HEK293 (cell line): ENCODE measurements around the gene ZNF552.
"Not testable (repeated sequence)": the region's sequence is repeated elsewhere in the genome, so short reads cannot be mapped to it uniquely, and the experiment has no call there.

Source experiments
- CTCF ChIA-PET: fragments of 350-600 bp; formaldehyde crosslinking; extraction: SDS; loops from one replicate; lab custom pipeline; 2021; ENCODE audit warnings: antibody characterized with exemption; lab: Yijun Ruan, JAX
- POLR2A ChIA-PET: fragments of 300-600 bp; formaldehyde crosslinking; extraction: SDS; loops from one replicate; lab custom pipeline; 2020; ENCODE audit warnings: antibody characterized with exemption, inconsistent platforms; lab: Yijun Ruan, JAX
- H3K27ac ChIP-seq: fragments of 200-500 bp; sonication (Bioruptor generic); 2 replicates; pipeline ENCODE4 v1.5.1; 2014; ENCODE audit warnings: low read depth, low read length, control low read depth, inconsistent platforms; ENCODE audit errors: extremely low read depth
- H3K36me3 ChIP-seq, 2 experiments: fragments of 200-500 bp in 1 of 2; sonication (Bioruptor generic) in 1 of 2; 1 replicate in 1 of 2; 2 replicates in 1 of 2; pipeline ENCODE4 v1.5.1; 2014 to 2017; ENCODE audit warnings: inconsistent platforms in 2 of 2, low read length in 2 of 2; ENCODE audit not compliant: control insufficient read depth in 2 of 2, insufficient read depth in 1 of 2
- H3K4me1 ChIP-seq: fragments of 200-500 bp; sonication (Bioruptor generic); 2 replicates; pipeline ENCODE4 v1.5.1; 2014; ENCODE audit warnings: mild to moderate bottlenecking, low read length, inconsistent platforms; ENCODE audit not compliant: control insufficient read depth, insufficient read depth
- H3K4me3 ChIP-seq: 2 replicates; pipeline ENCODE4 v1.5.1; 2011; ENCODE audit warnings: low read depth, mild to moderate bottlenecking, control low read depth, low read length, moderate library complexity
- H3K9me3 ChIP-seq: fragments of 200-500 bp; sonication (Bioruptor generic); 2 replicates; pipeline ENCODE4 v1.5.1; 2014; ENCODE audit warnings: low read depth, low read length, inconsistent platforms; ENCODE audit not compliant: control insufficient read depth, insufficient read depth
- FEZF1 ChIP-seq: fragments of 450-650 bp; formaldehyde crosslinking; IDR thresholded peaks from 2 replicates; pipeline ENCODE4 v1.5.1; 2016; ENCODE audit warnings: missing biosample characterization, missing genetic modification characterization
- KLF9 ChIP-seq: fragments of 450-650 bp; formaldehyde crosslinking; IDR thresholded peaks from 2 replicates; pipeline ENCODE4 v1.5.1; 2016; ENCODE audit warnings: missing biosample characterization, missing genetic modification characterization, low read depth
- ZNF202 ChIP-seq: fragments of 450-650 bp; formaldehyde crosslinking; IDR thresholded peaks from 2 replicates; pipeline ENCODE4 v1.5.1; 2016; ENCODE audit warnings: missing biosample characterization, missing genetic modification characterization, borderline replicate concordance
- ZNF211 ChIP-seq: fragments of 450-650 bp; formaldehyde crosslinking; IDR thresholded peaks from 2 replicates; pipeline ENCODE4 v1.5.1; 2016; ENCODE audit warnings: low read depth, missing biosample characterization, missing genetic modification characterization
- ZNF335 ChIP-seq: fragments of 450-650 bp; formaldehyde crosslinking; conservative IDR thresholded peaks from 2 replicates; pipeline ENCODE4 v1.5.1; 2016; ENCODE audit warnings: missing biosample characterization, missing genetic modification characterization
- ZNF510 ChIP-seq: fragments of 450-650 bp; formaldehyde crosslinking; IDR thresholded peaks from 2 replicates; pipeline ENCODE4 v1.5.1; 2018; ENCODE audit warnings: mild to moderate bottlenecking, missing genetic modification characterization, missing biosample characterization; ENCODE audit not compliant: insufficient replicate concordance
- TF ChIP-seq, protein P1 (sequence below): fragments of 450-650 bp; formaldehyde crosslinking; IDR thresholded peaks from 2 replicates; pipeline ENCODE4 v1.5.1; 2016; ENCODE audit warnings: missing biosample characterization, missing genetic modification characterization
- TF ChIP-seq, protein P2 (sequence below): fragments of 450-650 bp; formaldehyde crosslinking; IDR thresholded peaks from 2 replicates; pipeline ENCODE4 v1.5.1; 2016; ENCODE audit warnings: missing biosample characterization, missing genetic modification characterization
- TF ChIP-seq, protein P3 (sequence below): fragments of 450-650 bp; formaldehyde crosslinking; IDR thresholded peaks from 2 replicates; pipeline ENCODE4 v1.5.1; 2016; ENCODE audit warnings: missing biosample characterization, missing genetic modification characterization, borderline replicate concordance
- TF ChIP-seq, protein P4 (sequence below): fragments of 450-650 bp; formaldehyde crosslinking; IDR thresholded peaks from 2 replicates; pipeline ENCODE4 v1.5.1; 2017; ENCODE audit warnings: missing biosample characterization, missing genetic modification characterization
- TF ChIP-seq, protein P5 (sequence below): fragments of 450-650 bp; formaldehyde crosslinking; IDR thresholded peaks from 2 replicates; pipeline ENCODE4 v1.5.1; 2016; ENCODE audit warnings: missing biosample characterization, missing genetic modification characterization, low read depth
- TF ChIP-seq, protein P6 (sequence below): fragments of 450-650 bp; formaldehyde crosslinking; IDR thresholded peaks from 2 replicates; pipeline ENCODE4 v1.5.1; 2016; ENCODE audit warnings: missing biosample characterization, missing genetic modification characterization

Gene ZNF552

DNA sequence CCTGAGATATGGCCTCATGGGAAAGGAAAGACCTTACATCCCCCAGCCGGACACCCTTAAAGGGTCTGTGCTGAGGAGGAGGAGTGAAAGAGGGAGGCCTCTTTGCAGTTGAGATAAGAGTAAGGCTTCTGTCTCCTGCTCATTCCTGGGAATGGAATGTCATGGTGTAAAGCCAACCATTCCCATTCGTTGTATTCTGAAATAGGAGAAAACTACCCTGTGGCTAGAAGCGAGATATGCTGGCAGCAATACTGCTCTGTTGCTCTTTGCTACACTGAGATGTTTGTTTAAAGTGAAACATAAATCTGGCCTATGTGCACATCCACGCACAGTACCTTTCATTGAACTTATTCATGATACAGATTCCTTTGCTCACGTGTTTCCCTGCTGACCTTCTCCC, 14.6 kb upstream of the ZNF552 start (continued):
- TF ChIP-seq, protein P1, sequence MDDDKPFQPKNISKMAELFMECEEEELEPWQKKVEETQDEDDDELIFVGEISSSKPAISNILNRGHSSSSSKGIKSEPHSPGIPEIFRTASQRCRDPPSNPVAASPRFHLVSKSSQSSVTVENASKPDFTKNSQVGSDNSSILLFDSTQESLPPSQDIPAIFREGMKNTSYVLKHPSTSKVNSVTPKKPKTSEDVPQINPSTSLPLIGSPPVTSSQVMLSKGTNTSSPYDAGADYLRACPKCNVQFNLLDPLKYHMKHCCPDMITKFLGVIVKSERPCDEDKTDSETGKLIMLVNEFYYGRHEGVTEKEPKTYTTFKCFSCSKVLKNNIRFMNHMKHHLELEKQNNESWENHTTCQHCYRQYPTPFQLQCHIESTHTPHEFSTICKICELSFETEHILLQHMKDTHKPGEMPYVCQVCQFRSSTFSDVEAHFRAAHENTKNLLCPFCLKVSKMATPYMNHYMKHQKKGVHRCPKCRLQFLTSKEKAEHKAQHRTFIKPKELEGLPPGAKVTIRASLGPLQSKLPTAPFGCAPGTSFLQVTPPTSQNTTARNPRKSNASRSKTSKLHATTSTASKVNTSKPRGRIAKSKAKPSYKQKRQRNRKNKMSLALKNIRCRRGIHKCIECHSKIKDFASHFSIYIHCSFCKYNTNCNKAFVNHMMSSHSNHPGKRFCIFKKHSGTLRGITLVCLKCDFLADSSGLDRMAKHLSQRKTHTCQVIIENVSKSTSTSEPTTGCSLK (tag by site-specific recombination): no peak
- TF ChIP-seq, all 188 proteins: peak for 0

DNA sequence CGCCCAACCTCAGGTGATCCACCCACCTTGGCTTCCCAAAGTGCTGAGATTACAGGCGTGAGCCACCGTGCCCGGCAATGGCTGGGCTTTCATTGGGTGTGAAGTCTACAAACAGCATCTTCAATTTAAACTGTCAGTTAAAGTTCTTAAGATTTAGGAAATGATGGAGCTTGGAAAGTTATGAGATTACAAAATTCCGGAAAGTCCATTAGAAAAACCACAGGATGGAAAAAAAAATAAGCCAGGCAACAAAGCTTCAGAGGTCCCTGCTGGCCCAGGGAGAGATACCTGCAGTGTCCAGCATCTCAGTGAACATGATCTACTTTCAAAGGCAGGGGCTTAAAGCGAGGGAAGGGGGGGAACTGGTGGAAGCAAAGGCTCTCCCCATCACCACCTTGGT, 10.8 kb upstream of the ZNF552 start:
- H3K4me3 ChIP-seq: no peak overlapping the region
- peaks cover 28 to 42% of the 10 kb centered on the region in 2 experiments; a peak in 2 of 3 replicates for H3K36me3 ChIP-seq
- ChIA-PET CTCF (interaction anchor here (0.6 to 1.1 kb wide), 2 partner anchors 78 to 390 kb away, joined by 3 to 5 read pairs; no protein-coding TSS in a partner anchor), POLR2A (no interaction called here)
- H3K27ac ChIP-seq: no peak overlapping the region
- TF ChIP-seq KLF9 (no peak), ZNF202 (tag by site-specific recombination) (no peak), ZNF510 (tag by site-specific recombination) (no peak), ZNF335 (tag by site-specific recombination) (no peak), FEZF1 (tag by site-specific recombination) (no peak), ZNF211 (tag by site-specific recombination) (no peak)
- TF ChIP-seq, protein P2, sequence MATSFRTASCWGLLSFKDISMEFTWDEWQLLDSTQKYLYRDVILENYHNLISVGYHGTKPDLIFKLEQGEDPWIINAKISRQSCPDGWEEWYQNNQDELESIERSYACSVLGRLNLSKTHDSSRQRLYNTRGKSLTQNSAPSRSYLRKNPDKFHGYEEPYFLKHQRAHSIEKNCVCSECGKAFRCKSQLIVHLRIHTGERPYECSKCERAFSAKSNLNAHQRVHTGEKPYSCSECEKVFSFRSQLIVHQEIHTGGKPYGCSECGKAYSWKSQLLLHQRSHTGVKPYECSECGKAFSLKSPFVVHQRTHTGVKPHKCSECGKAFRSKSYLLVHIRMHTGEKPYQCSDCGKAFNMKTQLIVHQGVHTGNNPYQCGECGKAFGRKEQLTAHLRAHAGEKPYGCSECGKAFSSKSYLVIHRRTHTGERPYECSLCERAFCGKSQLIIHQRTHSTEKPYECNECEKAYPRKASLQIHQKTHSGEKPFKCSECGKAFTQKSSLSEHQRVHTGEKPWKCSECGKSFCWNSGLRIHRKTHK (tag by site-specific recombination): no peak
- TF ChIP-seq, protein P3, sequence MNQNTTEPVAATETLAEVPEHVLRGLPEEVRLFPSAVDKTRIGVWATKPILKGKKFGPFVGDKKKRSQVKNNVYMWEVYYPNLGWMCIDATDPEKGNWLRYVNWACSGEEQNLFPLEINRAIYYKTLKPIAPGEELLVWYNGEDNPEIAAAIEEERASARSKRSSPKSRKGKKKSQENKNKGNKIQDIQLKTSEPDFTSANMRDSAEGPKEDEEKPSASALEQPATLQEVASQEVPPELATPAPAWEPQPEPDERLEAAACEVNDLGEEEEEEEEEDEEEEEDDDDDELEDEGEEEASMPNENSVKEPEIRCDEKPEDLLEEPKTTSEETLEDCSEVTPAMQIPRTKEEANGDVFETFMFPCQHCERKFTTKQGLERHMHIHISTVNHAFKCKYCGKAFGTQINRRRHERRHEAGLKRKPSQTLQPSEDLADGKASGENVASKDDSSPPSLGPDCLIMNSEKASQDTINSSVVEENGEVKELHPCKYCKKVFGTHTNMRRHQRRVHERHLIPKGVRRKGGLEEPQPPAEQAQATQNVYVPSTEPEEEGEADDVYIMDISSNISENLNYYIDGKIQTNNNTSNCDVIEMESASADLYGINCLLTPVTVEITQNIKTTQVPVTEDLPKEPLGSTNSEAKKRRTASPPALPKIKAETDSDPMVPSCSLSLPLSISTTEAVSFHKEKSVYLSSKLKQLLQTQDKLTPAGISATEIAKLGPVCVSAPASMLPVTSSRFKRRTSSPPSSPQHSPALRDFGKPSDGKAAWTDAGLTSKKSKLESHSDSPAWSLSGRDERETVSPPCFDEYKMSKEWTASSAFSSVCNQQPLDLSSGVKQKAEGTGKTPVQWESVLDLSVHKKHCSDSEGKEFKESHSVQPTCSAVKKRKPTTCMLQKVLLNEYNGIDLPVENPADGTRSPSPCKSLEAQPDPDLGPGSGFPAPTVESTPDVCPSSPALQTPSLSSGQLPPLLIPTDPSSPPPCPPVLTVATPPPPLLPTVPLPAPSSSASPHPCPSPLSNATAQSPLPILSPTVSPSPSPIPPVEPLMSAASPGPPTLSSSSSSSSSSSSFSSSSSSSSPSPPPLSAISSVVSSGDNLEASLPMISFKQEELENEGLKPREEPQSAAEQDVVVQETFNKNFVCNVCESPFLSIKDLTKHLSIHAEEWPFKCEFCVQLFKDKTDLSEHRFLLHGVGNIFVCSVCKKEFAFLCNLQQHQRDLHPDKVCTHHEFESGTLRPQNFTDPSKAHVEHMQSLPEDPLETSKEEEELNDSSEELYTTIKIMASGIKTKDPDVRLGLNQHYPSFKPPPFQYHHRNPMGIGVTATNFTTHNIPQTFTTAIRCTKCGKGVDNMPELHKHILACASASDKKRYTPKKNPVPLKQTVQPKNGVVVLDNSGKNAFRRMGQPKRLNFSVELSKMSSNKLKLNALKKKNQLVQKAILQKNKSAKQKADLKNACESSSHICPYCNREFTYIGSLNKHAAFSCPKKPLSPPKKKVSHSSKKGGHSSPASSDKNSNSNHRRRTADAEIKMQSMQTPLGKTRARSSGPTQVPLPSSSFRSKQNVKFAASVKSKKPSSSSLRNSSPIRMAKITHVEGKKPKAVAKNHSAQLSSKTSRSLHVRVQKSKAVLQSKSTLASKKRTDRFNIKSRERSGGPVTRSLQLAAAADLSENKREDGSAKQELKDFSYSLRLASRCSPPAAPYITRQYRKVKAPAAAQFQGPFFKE: no peak
- TF ChIP-seq, protein P4, sequence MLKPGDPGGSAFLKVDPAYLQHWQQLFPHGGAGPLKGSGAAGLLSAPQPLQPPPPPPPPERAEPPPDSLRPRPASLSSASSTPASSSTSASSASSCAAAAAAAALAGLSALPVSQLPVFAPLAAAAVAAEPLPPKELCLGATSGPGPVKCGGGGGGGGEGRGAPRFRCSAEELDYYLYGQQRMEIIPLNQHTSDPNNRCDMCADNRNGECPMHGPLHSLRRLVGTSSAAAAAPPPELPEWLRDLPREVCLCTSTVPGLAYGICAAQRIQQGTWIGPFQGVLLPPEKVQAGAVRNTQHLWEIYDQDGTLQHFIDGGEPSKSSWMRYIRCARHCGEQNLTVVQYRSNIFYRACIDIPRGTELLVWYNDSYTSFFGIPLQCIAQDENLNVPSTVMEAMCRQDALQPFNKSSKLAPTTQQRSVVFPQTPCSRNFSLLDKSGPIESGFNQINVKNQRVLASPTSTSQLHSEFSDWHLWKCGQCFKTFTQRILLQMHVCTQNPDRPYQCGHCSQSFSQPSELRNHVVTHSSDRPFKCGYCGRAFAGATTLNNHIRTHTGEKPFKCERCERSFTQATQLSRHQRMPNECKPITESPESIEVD (tag by site-specific recombination): no peak
- TF ChIP-seq, protein P5, sequence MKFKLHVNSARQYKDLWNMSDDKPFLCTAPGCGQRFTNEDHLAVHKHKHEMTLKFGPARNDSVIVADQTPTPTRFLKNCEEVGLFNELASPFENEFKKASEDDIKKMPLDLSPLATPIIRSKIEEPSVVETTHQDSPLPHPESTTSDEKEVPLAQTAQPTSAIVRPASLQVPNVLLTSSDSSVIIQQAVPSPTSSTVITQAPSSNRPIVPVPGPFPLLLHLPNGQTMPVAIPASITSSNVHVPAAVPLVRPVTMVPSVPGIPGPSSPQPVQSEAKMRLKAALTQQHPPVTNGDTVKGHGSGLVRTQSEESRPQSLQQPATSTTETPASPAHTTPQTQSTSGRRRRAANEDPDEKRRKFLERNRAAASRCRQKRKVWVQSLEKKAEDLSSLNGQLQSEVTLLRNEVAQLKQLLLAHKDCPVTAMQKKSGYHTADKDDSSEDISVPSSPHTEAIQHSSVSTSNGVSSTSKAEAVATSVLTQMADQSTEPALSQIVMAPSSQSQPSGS (tag by site-specific recombination): no peak
- TF ChIP-seq, protein P6, sequence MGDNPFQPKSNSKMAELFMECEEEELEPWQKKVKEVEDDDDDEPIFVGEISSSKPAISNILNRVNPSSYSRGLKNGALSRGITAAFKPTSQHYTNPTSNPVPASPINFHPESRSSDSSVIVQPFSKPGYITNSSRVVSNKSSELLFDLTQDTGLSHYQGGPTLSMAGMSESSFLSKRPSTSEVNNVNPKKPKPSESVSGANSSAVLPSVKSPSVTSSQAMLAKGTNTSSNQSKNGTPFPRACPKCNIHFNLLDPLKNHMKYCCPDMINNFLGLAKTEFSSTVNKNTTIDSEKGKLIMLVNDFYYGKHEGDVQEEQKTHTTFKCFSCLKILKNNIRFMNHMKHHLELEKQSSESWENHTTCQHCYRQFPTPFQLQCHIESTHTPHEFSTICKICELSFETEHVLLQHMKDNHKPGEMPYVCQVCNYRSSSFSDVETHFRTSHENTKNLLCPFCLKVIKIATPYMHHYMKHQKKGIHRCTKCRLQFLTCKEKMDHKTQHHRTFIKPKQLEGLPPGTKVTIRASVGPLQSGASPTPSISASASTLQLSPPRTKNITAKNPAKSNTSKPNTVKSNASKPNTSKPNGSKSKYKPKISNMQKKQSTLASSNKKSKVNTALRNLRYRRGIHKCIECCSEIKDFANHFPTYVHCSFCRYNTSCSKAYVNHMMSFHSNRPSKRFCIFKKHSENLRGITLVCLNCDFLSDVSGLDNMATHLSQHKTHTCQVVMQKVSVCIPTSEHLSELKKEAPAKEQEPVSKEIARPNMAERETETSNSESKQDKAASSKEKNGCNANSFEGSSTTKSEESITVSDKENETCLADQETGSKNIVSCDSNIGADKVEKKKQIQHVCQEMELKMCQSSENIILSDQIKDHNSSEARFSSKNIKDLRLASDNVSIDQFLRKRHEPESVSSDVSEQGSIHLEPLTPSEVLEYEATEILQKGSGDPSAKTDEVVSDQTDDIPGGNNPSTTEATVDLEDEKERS (tag by site-specific recombination): no peak
- no peaks in the 10 kb centered on the region for H3K9me3 ChIP-seq
- H3K4me1 ChIP-seq: peaks cover 2% of the 10 kb centered on the region; the same call in 1 of the 2 replicates

DNA sequence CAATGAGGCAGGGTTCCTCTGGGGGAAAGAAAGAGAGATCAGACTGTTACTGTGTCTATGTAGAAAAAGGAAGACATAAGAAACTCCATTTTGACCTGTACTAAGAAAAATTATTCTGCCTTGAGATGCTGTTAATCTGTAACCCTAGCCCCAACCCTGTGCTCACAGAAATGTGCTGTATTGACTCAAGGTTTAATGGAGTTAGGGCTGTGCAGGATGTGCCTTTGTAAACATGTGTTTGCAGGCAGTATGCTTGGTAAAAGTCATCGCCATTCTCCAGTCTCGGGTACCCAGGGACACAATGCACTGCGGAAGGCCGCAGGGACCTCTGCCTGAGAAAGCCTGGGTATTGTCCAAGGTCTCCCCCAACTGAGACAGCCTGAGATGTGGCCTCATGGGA, 8.9 kb upstream of the ZNF552 start:
- H3K4me3 ChIP-seq, POLR2A ChIA-PET, CTCF ChIA-PET, H3K27ac ChIP-seq, H3K9me3 ChIP-seq, H3K4me1 ChIP-seq: not testable (repeated sequence)
- H3K36me3 ChIP-seq: peaks cover 25 to 36% of the 10 kb centered on the region in 2 experiments; a peak in 2 of 3 replicates

DNA sequence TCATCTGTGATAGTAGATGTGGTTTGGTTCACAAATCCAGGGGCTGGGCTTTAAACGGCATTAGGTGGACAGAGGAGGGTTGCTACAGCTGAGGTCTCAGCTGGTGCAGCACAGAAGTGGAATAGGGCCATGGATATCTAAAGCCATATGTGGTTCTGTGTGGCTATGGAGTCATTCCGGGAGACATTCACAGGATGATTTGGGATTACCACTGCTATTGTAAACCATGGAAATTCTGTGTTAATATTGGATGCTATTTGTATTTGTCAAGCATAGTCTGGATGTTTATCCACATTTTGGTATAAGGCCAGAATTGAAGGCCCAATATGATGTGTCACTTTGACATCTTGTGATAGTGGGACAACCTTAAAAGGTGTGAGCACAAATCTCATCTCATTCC, 8.4 kb upstream of the ZNF552 start:
- H3K36me3 ChIP-seq: peaks cover 21 to 36% of the 10 kb centered on the region in 2 experiments; a peak in 2 of 3 replicates
- CTCF ChIA-PET, POLR2A ChIA-PET, H3K4me1 ChIP-seq, H3K9me3 ChIP-seq, H3K27ac ChIP-seq, H3K4me3 ChIP-seq: not testable (repeated sequence)
